HepG2 (cell line): Measurements from ENCODE around the gene TNFRSF13B. TPM values are rescaled to one million over a fixed set of nuclear protein-coding genes. Genes with fewer than 3 reads are reported as not detected.

Experiments
- ATAC-seq: fragments of 200-7000 bp; cut with Tn5 transposase; 3 replicates; pipeline ENCODE4 v1.9.1; 2020; ENCODE audit warnings: mild to moderate bottlenecking, moderate library complexity
- BruUV-seq: library from RNA; stranded (reverse); fragments of 400-500 nt; replicated peaks from 2 replicates; lab custom pipeline; 2021; lab: Mats Ljungman, UMichigan
- CTCF ChIA-PET: fragments of 300-600 bp; formaldehyde crosslinking; extraction: SDS; loops from one replicate; lab custom pipeline; 2021; ENCODE audit warnings: low total read pairs, inconsistent platforms, low intra/inter-chr PET ratio; lab: Yijun Ruan, JAX
- POLR2A ChIA-PET: fragments of 350-600 bp; sonication (Branson Sonifier 250); formaldehyde crosslinking; loops from one replicate; lab custom pipeline; 2020; ENCODE audit warnings: antibody characterized with exemption, inconsistent platforms; lab: Yijun Ruan, JAX
- DNase-seq: peaks from one replicate; pipeline ENCODE4 v3.0.0-alpha.2; 2015; ENCODE audit warnings: low spot score
- FAIRE-seq: peaks from 3 replicates; lab custom pipeline; 2011; peaks lifted over from hg19 to GRCh38; lab: Jason Lieb, UNC
- H2AFZ ChIP-seq: one replicate; pipeline ENCODE4 v1.6.1; 2011; ENCODE audit warnings: low read length, inconsistent platforms
- H3K27ac ChIP-seq: fragments of 300-600 bp; 3 replicates; pipeline ENCODE4 v1.8.0; 2011; ENCODE audit warnings: mixed run types, mild to moderate bottlenecking, mixed read lengths, low read length, inconsistent platforms; ENCODE audit not compliant: insufficient read depth; ENCODE audit errors: extremely low read length
- H3K27me3 ChIP-seq, 2 experiments: fragments of 200-600 bp in 1 of 2; 2 replicates in 1 of 2; 3 replicates in 1 of 2; pipeline versions ENCODE4 v1.6.0 to v1.8.0; 2011; ENCODE audit warnings: low read length in 2 of 2, mild to moderate bottlenecking in 2 of 2, moderate library complexity in 2 of 2, inconsistent platforms in 1 of 2; ENCODE audit not compliant: insufficient read depth in 2 of 2, control insufficient read depth in 1 of 2
- H3K36me3 ChIP-seq, 2 experiments: fragments of 200-600 bp in 1 of 2; replicated peaks in 1 of 2; 2 replicates in 1 of 2; 3 replicates in 1 of 2; pipeline versions ENCODE4 v1.5.1 to v1.8.0; 2011; ENCODE audit warnings: low read length in 2 of 2, inconsistent platforms in 1 of 2; ENCODE audit not compliant: insufficient read depth in 2 of 2, control insufficient read depth in 1 of 2
- H3K4me1 ChIP-seq: 2 replicates; pipeline ENCODE4 v1.5.1; 2012; ENCODE audit warnings: low read length, inconsistent platforms; ENCODE audit not compliant: insufficient read depth
- H3K4me2 ChIP-seq: 2 replicates; pipeline ENCODE4 v1.6.0; 2011; ENCODE audit warnings: low read depth, low read length, inconsistent platforms
- H3K4me3 ChIP-seq, 3 experiments: fragments of 200-600 bp in 1 of 3; sonication (generic), shearing (Covaris generic) in 1 of 3; replicated peaks in 1 of 3; 2 replicates each; pipeline ENCODE4 v1.5.1; 2011 to 2016; ENCODE audit warnings: low read length in 3 of 3, inconsistent platforms in 2 of 3, low read depth in 2 of 3, mild to moderate bottlenecking in 2 of 3, control low read depth in 1 of 3, mixed read lengths in 1 of 3; ENCODE audit not compliant: insufficient read depth in 1 of 3
- H3K79me2 ChIP-seq: one replicate; pipeline ENCODE4 v1.6.1; 2011; ENCODE audit warnings: low read length, inconsistent platforms; ENCODE audit not compliant: insufficient read depth
- H3K9ac ChIP-seq: 2 replicates; pipeline ENCODE4 v1.6.0; 2011; ENCODE audit warnings: mild to moderate bottlenecking, low read depth, low read length, inconsistent platforms; ENCODE audit not compliant: insufficient read depth
- H3K9me3 ChIP-seq: 2 replicates; pipeline ENCODE4 v1.5.1; 2012; ENCODE audit warnings: mild to moderate bottlenecking, low read length
- H4K20me1 ChIP-seq: 2 replicates; pipeline ENCODE4 v1.6.0; 2011; ENCODE audit warnings: inconsistent platforms, mild to moderate bottlenecking, low read length, moderate library complexity; ENCODE audit not compliant: insufficient read depth
- CBX2 ChIP-seq, 2 experiments: fragments of 200-600 bp in 1 of 2; sonication (generic); formaldehyde crosslinking in 1 of 2; IDR thresholded peaks; 2 replicates each; pipeline versions ENCODE4 v1.7.0 to v1.8.1; 2018 to 2022; ENCODE audit warnings: low read depth in 2 of 2, low read length in 1 of 2, mild to moderate bottlenecking in 1 of 2, missing genetic modification reagents in 1 of 2
- NONO ChIP-seq, 2 experiments: fragments of 450-650 bp in 1 of 2; sonication (generic) in 1 of 2; formaldehyde crosslinking in 1 of 2; IDR thresholded peaks in 1 of 2; conservative IDR thresholded peaks in 1 of 2; 2 replicates each; pipeline versions ENCODE4 v1.6.1 to v1.8.0; 2017 to 2022; ENCODE audit warnings: mild to moderate bottlenecking in 1 of 2, missing genetic modification reagents in 1 of 2, moderate library complexity in 1 of 2
- PPARG ChIP-seq: conservative IDR thresholded peaks from 2 replicates; pipeline ENCODE4 v1.6.1; 2016; ENCODE audit warnings: missing biosample characterization, missing genetic modification reagents
- RXRB ChIP-seq: IDR thresholded peaks from 2 replicates; pipeline ENCODE4 v1.6.1; 2016; ENCODE audit warnings: borderline replicate concordance, missing genetic modification reagents, missing compliant biosample characterization
- ZBTB3 ChIP-seq: sonication (generic); formaldehyde crosslinking; IDR thresholded peaks from 2 replicates; pipeline ENCODE4 v1.4.0; 2020; ENCODE audit warnings: low read depth, mild to moderate bottlenecking, moderate library complexity, missing genetic modification reagents, borderline replicate concordance
- ZNF343 ChIP-seq: sonication (generic); formaldehyde crosslinking; IDR thresholded peaks from 2 replicates; pipeline ENCODE4 v1.4.0; 2020; ENCODE audit warnings: mild to moderate bottlenecking, missing genetic modification reagents
- ZNF572 ChIP-seq: sonication (generic); formaldehyde crosslinking; IDR thresholded peaks from 2 replicates; pipeline ENCODE4 v1.5.1; 2020; ENCODE audit warnings: mild to moderate bottlenecking, missing genetic modification reagents
- WGBS: methylation state at CpG from one replicate; pipeline ENCODE4 v1.1.6; 2017; ENCODE audit warnings: low lambda C conversion rate; 5-methylcytosine and 5-hydroxymethylcytosine counted together
- in situ Hi-C: cut with HindIII; loops from 2 replicates; pipeline ENCODE4 v1.10.0; 2017; ENCODE audit warnings: low pct_unique_long_range_greater_than_20kb; ENCODE audit not compliant: extremely low pct_ligation_motif_present
- intact Hi-C: fragments of 100-400 bp; cut with micrococcal nuclease; formaldehyde crosslinking; loops from one replicate; pipeline ENCODE4 v1.10.0; 2022; ENCODE audit not compliant: unreplicated experiment
- polyA plus RNA-seq, 8 experiments: library from polyadenylated mRNA; depleted of rRNA in 3 of 8; stranded (reverse) in 7 of 8; unstranded in 1 of 8; fragments of >200 nt; fragmentation: Illumina TruSeq in 4 of 8; extraction: Trizol in 4 of 8; gene quantifications; 2 replicates each; pipeline versions ENCODE4 v1.2.1 to v1.2.3, GENCODE V29; 2011 to 2016; ENCODE audit warnings: low read depth in 4 of 8, missing spikeins in 1 of 8, mixed read lengths in 1 of 8; ENCODE audit not compliant: insufficient read depth in 1 of 8
- total RNA-seq, 5 experiments: library from RNA; depleted of rRNA; stranded (reverse); fragments of >200 nt; fragmentation: Illumina TruSeq; extraction: Trizol; gene quantifications; 2 replicates each; pipeline ENCODE4 v1.2.3, GENCODE V29; 2016; ENCODE audit warnings: low read depth in 1 of 5
- TF ChIP-seq, protein P1 (sequence below): IDR thresholded peaks from 2 replicates; pipeline ENCODE4 v1.6.1; 2016; ENCODE audit warnings: low read depth, borderline replicate concordance
- TF ChIP-seq, protein P2 (sequence below): sonication (generic); formaldehyde crosslinking; IDR thresholded peaks from 2 replicates; pipeline ENCODE4 v1.4.0; 2020; ENCODE audit warnings: mild to moderate bottlenecking, missing genetic modification reagents, borderline replicate concordance
- TF ChIP-seq, protein P3 (sequence below): sonication (generic); formaldehyde crosslinking; IDR thresholded peaks from 2 replicates; pipeline ENCODE4 v1.8.0; 2022; ENCODE audit warnings: missing genetic modification reagents, mild to moderate bottlenecking, borderline replicate concordance

TNFRSF13B gene
- total and polyA plus RNA-seq, 2 of the 13 experiments (the other 11 are each of a cell fraction or from before 2014, with no cell fraction given), result not detected

DNA sequence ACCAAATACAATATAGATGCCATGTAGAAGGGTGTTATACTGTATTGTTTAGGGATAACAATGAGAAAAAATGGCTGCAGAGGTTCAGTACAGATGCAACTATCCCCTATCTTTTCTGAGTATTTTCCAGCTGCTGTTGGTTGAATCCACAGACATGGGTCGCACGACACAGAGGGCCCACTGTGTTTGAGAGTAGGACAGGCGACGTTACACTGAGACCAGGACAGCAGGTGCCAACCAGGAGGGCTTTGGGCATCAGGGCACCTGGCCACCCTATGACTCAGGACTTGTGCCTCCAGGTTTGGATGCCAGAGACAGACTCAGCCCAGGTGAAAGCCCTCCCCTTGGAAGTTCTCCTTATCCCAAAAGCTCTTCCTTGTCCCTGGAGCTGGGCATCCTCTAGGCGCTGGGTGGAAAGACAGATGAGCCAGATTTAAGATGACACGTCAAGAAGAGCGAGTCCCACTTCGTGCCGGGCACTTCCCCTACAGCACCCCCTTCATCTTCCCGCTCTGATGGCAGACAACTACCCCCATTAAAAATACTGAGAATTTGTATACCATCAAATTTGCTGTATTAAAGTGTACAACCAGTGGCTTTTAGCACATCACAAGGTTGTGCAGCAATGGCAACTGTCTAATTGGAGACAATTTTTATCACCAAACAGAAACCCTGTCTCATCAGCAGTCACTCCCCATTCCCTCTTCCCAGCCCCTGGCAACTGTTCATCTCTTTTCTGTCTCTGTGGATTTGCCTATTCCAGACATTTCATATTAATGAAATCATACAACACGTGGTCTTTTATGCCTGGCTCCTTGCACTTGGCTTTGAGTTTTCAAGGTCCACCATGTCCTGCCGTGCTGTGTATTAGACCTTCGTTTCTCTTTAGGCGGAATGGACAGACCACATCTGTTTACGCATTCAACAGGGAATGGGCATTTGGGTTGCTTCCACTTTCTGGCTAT, 30.6 kb downstream of the TNFRSF13B start:
- Histone ChIP-seq H3K27me3 (peaks cover 11 to 41% of the 10 kb centered on the region in 2 experiments; a peak in 4 of 5 replicates), H3K4me1 (peaks cover 14% of the 10 kb centered on the region), H3K4me3 (no peak overlapping the region), H3K9me3 (no peaks in the 10 kb centered on the region), H3K4me2 (no peak overlapping the region), H4K20me1 (no peaks in the 10 kb centered on the region), H3K9ac (no peak overlapping the region), H3K79me2 (no peaks in the 10 kb centered on the region), H3K27ac (no peak overlapping the region), H3K36me3 (no peaks in the 10 kb centered on the region), H2AFZ (no peak overlapping the region)
- no peak for FAIRE-seq
- TF ChIP-seq ZNF572 (CRISPR knock-in tag) (no peak), CBX2 (IDR thresholded peaks at IDR 0.05; ENCODE audit: low read depth, low read length) (no peak), CBX2 (CRISPR knock-in tag; IDR thresholded peaks at IDR 0.05; ENCODE audit: low read depth) (no peak), NONO (IDR thresholded peaks at IDR 0.05) (no peak), NONO (CRISPR knock-in tag; conservative IDR thresholded peaks at IDR 0.05) (no peak), ZBTB3 (CRISPR knock-in tag) (no peak), RXRB (CRISPR knock-in tag) (no peak), PPARG (CRISPR knock-in tag) (no peak), ZNF343 (no peak)
- TF ChIP-seq, protein P1, sequence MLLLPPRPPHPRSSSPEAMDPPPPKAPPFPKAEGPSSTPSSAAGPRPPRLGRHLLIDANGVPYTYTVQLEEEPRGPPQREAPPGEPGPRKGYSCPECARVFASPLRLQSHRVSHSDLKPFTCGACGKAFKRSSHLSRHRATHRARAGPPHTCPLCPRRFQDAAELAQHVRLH (CRISPR knock-in tag), result no peak
- TF ChIP-seq, protein P2, sequence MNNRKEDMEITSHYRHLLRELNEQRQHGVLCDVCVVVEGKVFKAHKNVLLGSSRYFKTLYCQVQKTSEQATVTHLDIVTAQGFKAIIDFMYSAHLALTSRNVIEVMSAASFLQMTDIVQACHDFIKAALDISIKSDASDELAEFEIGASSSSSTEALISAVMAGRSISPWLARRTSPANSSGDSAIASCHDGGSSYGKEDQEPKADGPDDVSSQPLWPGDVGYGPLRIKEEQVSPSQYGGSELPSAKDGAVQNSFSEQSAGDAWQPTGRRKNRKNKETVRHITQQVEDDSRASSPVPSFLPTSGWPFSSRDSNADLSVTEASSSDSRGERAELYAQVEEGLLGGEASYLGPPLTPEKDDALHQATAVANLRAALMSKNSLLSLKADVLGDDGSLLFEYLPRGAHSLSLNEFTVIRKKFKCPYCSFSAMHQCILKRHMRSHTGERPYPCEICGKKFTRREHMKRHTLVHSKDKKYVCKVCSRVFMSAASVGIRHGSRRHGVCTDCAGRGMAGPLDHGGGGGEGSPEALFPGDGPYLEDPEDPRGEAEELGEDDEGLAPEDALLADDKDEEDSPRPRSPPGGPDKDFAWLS (CRISPR knock-in tag), result no peak
- TF ChIP-seq, protein P3, sequence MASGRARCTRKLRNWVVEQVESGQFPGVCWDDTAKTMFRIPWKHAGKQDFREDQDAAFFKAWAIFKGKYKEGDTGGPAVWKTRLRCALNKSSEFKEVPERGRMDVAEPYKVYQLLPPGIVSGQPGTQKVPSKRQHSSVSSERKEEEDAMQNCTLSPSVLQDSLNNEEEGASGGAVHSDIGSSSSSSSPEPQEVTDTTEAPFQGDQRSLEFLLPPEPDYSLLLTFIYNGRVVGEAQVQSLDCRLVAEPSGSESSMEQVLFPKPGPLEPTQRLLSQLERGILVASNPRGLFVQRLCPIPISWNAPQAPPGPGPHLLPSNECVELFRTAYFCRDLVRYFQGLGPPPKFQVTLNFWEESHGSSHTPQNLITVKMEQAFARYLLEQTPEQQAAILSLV (CRISPR knock-in tag), result no peak
- no TSS peak for BruUV-seq
- no peak for ATAC-seq
- POLR2A ChIA-PET, result no interaction called here
- intact Hi-C loops, result no loop called here
- no peak for DNase-seq
- CTCF ChIA-PET, result no interaction called here
- WGBS, result 48% methylated on average over 13 of the region's 15 CpGs
- in situ Hi-C loops, result no loop called here
